NCI-H460 (cell line): Measurements from ENCODE around the gene TMEM9B. TPM values are rescaled to one million over a fixed set of nuclear protein-coding genes. Genes with fewer than 3 reads are reported as not detected.
A peak's percentile ranks its signal among the peaks of the same experiment; 100 is the strongest.
"Not testable (repeated sequence)": the region's sequence is repeated elsewhere in the genome, so short reads cannot be mapped to it uniquely, and the experiment has no call there.

ENCODE experiments used
- DNase-seq: peaks from one replicate; pipeline ENCODE4 v3.0.0-alpha.2; 2016; ENCODE audit warnings: low read depth; ENCODE audit errors: extremely low read depth
- polyA plus RNA-seq: library from polyadenylated mRNA; depleted of rRNA; stranded (reverse); fragments of >200 nt; gene quantifications from 2 replicates; pipeline ENCODE4 v1.2.3, GENCODE V29; 2014; cell fraction: nucleus; rRNA removed
- total RNA-seq: library from RNA; depleted of rRNA; stranded (reverse); fragments of >200 nt; shearing (Covaris generic); gene quantifications from 2 replicates; pipeline ENCODE4 v1.2.3, GENCODE V29; 2014; rRNA removed

The TMEM9B gene
- 21.0 and 23.2 TPM in 2 replicates for total RNA-seq
- 21.1 and 30.6 TPM in 2 replicates for polyA plus RNA-seq

DNA sequence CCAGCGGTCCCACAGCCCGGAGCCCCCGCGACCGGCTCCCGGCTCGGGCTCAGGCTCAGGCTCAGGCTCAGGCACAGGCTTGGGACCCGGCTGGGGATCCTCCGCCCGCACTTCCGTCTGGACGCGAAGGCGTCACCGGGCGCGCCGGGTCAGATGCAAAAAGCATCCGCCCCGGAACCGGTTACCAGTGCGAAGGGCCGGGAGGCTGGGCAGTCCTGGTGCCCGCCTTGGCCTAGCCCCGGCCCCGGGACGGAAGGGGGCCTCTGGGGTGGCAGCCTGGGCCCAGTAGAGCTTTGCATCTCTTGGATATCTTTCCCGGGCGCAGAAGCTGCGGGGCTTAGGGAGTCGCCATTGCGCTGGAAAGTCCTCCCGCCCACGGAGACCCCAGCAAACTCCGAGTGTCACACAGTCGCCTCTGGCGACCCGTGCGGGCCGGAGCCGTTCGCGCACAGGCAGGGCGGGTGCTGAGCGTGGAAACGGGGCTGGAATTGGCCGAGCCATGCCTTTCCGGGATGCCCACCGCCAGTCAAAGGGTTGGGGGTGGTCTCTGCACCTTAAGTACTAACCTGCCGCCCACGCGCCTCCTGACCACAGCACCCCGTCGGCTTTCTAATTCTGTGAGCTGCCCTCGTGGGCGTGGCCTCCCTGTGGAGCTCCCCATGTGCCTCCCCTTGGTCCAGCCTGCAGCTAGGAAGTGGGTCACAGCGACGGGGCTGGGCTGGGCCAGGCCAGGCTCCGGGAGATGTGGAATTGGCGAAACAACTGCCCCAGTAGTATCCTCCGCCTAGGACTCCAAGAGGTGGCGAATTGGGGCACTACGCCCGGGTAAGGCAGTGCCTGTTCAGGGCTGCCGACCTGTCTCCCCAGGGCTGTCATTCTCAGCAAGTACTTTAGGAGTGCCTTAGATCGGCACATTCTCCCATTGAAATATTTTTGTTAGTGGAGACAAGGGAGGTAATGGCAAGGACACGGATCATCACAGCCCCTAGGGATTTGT lies at the start of gene TMEM9B:
TSS of gene TMEM9B (minus strand) at position 119 of the 997 bp plus-strand sequence. CDS start 129 bp downstream, outside the sequence.
- peak; percentile 79 for DNase-seq

DNA sequence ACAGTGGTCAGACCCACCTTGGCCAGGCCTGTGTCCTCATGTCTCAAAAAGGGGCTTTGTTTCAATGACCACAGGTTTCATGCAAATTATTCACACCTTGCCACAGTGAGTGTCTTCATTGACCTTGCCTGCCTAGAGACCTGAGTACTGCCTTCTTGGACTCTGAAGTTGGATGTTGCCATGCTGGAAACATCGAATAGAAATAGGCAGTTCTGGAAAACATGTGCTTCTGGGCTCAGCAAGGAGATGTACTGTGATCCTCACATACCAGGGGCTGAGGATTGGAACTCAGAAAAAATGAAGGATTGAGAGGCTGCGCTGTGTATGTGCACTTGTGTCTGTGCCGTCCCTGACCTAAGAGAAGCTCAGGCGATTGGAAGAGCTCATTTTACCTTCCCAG lies 49.1 kb upstream of the TMEM9B start:
- no peak for DNase-seq

- DNase-seq, result not testable (repeated sequence)
Measured at GRCh38 chr11:9009538-9009937, 45.3 kb upstream of the TMEM9B start.

DNA sequence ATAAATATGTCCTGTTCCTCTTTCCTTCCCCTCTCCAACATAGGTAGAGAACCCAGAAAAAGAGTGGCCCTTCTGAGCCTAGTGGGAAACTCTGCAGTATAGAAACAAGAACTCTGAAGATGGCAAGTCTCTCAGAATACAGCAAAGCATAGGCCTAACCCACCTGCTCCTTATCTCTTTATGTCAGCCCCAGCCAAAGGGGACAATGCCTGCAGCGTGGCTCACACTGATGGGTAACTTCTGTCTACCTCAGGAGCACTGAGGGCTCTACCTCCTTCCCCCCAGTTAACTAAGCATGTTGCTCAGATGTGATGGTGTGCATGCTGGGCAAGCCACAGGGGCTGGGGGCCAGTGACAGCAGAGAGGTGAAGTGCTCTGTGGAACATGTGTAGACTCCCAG lies 44.4 kb upstream of the TMEM9B start:
- DNase-seq, result no peak

- DNase-seq, result no peak
Measured at GRCh38 chr11:9008011-9008550, 43.8 kb upstream of the TMEM9B start.

DNA sequence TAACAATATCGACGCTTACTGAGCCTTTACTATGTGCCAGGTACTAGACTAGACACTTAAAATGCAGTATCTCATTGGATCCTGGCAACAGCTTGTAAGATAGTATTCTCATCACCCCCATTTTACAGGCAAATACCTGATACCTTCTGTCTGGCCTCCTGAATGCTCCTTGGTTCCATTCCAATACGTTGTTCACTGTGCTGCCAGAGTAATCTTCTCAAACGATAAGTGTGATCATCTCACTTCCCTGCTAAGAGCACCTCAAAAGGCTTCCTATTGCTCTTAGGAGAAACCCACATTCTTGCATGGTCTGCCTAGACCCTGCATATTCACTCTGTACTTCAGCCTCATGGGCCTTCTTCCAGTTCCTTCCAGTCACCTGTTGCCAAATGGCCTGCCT lies 40.8 kb upstream of the TMEM9B start:
- DNase-seq, result no peak

- DNase-seq, result no peak
Measured at GRCh38 chr11:9004183-9004926, 40.1 kb upstream of the TMEM9B start.

DNA sequence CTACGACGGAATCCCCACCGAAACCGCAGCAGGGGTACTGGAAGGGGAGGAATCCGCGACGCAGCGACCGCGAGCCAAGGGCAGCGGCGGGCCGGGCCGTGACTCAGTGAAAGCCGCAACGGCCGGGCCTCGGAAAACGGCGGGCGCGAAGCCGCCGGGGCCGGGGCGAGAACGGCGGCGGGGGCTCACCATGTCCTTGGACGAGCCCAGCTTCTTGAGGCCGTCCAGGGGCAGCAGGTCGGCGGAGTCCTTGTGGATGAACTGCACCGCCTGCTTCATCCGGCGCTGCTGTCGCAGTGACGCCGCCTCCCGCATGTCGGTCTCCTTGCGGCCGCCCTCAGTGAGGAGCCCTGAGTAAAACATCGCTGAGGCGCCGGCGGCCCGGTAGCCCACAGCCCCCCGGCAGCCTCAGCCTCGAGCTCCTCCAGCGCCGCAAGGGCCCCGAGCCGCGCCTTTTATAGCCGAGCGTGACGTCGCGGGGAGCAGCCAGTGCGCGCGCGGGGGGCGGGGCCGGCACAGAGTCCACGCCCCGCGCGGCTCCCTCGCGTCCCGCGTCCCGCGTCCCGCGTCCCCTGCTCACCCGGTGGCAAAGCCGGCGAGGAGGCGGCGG lies 39.4 kb upstream of the TMEM9B start, which contains the start of gene NRIP3:
TSS of gene NRIP3 (minus strand) at position 429 of the 610 bp plus-strand sequence. CDS start at position 363, 66 bp downstream.
- DNase-seq, result peak; percentile 23

- DNase-seq, result no peak
Measured at GRCh38 chr11:9002920-9003572, 38.8 kb upstream of the TMEM9B start.

DNA sequence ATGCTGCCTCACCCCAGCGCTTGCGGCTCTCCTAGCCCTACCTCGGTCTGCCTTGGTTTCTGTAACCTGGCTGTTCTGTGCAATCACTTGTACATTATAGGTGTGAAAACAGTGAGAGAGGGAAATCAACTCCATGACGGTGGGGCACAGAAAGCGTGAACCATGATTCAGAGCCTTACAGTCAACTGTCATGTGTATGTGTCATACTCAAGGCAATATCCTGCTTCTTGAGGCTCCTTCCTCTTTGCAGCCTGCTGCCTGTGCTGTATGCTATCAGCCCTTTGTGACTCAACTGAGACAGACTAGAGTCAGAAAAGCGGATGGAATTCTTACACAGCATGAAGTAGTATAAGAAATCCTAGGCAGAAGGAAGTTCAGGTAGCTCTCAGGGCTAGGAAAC lies 37.5 kb upstream of the TMEM9B start:
- peak; percentile 78 for DNase-seq

DNA sequence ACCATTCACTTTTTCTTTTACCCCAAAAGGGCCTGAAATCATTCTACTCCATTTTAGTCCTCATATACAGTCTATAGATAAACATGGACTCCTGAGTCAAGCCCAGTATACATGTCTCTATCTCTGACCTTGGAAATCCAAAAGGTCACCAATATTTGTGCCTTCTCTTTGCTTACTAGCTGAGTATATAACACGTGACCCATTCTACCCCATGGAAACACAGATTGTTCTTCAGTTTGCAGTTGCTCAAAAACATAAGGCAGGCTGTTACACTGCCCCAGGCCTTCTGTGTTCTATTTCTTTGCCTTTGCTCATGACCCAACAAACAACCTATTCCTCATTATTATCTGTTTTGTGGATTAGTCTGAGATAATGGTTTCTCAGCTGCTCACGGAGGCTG lies 33.8 kb upstream of the TMEM9B start:
- no peak for DNase-seq

DNA sequence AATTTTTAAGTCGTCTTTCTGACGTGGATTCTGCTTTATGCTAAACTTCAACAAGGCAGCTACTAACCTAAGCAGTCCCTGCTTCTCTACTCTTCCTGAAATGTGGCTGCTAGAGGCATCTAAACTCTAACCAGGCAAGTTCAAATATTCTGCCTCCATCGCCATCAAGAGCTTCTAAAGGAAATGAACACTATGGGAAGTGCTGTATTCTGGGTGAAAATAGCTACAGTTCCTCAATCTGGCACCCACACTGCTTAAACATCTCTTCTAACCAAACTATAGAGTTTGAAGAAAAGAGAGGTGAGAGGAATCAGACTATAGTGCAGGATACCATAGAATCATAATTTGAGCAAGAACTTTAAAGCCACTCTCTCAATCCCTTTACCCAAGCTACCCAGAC lies 33.2 kb upstream of the TMEM9B start:
- no peak for DNase-seq

GRCh38 chr11:8989453-8989852 lies 25.2 kb upstream of the TMEM9B start:
- no peak for DNase-seq

DNA sequence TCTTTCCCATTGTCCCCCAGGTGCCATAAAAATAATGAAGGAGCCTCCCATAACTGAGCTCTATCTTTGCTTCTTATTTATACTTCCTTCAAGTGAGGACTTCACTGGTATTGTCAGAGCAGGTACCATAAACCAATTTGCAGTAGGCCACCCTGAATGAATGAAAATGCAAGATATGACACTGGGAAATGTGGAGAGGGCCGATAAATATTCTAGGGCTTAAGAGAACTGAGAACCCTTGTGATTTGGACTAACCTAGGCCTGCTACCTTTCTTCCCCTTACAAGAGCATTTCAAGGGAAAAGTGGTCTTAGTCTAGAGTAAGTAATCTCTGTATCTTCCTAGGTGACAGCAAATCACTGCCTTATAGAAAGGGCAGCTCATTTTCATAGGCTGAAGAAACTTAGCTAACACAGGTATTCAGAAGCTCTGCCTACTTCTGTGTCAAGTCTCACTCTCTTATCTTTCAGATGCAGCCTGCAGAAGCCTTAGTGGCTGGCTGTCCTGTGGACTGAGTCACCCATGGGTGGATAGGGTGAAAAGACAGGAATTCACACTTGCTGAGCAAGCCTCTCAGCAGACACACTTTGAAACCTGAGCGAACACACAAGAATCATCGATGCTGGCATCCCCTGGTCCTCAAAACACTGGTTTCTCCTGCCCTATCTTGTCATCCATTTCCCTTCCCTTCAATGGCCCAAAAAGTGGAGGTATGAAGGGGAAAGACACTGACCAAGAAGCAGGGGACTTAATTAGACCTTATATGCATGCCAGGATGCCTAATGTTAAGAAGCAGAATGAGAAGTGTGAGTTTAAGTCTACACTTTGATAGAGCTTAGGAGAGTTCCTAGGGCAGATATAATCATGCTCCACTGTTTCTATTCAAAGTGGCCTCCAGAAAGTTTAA lies 24.3 kb upstream of the TMEM9B start:
- DNase-seq, result no peak

- DNase-seq, result no peak
Measured at GRCh38 chr11:8987446-8987845, 23.2 kb upstream of the TMEM9B start.

GRCh38 chr11:8986772-8987171 lies 22.5 kb upstream of the TMEM9B start:
- not testable (repeated sequence) for DNase-seq

GRCh38 chr11:8985462-8985861 lies 21.2 kb upstream of the TMEM9B start:
- no peak for DNase-seq

- DNase-seq, result no peak
Measured at GRCh38 chr11:8983552-8983951, 19.3 kb upstream of the TMEM9B start.

- DNase-seq, result no peak
Measured at GRCh38 chr11:8980485-8980884, 16.2 kb upstream of the TMEM9B start.
